Measurements from ENCODE around the gene PUS1.

PUS1 gene

DNA sequence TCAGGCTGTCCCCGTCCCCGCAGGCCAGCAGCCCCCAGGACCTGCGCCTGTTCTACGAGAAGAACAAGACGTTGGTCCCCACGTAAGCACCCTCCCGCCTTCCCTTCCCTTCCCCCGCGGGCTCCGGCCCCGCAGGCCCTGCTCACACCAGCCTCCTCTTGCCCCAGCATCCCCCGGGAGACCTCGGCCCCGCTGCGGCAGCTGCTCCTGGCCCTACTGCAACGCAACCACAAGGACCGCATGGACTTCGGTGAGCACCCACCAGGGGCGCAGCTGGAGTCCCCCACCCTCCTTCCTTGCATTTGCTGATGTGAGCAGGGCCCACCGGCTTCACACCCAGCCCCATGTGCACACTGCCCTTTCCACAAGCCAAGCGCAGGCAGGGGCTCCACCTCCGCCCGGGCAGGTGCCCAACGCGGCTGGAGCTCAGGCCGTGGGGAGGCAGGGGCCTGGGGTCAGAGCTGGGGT lies 19.3 kb upstream of the PUS1 start:
- DNase-seq (ENCODE audit: low read depth) = no peak
- no peak overlapping the region for H3K4me3 ChIP-seq (ENCODE audit: low read length)
- no peak for TF ChIP-seq CTCF (conservative IDR thresholded peaks at IDR 0.05; ENCODE audit: low read depth, low read length)

DNA sequence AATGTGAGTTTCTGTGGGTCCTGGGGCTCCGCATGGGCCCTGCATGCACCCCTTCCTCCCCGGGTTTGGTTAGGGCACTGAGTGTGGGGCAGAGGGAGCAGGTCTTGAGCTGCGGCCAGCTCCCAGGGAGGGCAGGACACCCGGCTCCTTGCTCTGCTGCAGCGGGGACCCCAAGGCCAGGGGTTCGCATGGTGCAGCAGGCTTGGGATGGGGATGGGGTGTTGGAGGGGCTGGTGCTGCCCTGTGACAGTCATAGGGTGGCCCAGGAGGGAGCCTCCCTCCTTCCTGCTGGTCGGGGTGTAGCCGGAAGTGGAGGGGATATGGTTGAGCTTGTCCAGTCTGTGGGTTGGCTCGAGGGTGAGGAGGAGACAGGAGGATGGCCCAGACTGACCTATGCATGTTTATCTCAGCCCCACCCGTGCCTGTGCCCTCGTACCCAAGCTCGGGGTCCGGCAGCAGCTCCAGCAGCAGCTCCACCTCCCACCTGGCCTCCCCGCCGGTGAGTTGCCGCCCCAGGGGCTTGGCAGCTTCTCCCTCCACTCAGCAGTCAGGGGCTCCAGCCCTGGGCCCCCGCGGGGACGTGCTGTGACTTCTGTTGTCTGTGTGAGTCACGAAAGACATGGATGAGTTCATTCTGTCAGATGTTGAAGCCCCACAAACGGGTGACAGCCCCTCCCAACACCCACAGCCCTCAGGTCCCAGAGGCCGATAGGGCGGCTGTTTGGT lies 18.6 kb upstream of the PUS1 start:
- TF ChIP-seq CTCF (conservative IDR thresholded peaks at IDR 0.05; ENCODE audit: low read depth, low read length) = no peak
- H3K4me3 ChIP-seq (ENCODE audit: low read length) = no peak overlapping the region
- DNase-seq (ENCODE audit: low read depth) = no peak

DNA sequence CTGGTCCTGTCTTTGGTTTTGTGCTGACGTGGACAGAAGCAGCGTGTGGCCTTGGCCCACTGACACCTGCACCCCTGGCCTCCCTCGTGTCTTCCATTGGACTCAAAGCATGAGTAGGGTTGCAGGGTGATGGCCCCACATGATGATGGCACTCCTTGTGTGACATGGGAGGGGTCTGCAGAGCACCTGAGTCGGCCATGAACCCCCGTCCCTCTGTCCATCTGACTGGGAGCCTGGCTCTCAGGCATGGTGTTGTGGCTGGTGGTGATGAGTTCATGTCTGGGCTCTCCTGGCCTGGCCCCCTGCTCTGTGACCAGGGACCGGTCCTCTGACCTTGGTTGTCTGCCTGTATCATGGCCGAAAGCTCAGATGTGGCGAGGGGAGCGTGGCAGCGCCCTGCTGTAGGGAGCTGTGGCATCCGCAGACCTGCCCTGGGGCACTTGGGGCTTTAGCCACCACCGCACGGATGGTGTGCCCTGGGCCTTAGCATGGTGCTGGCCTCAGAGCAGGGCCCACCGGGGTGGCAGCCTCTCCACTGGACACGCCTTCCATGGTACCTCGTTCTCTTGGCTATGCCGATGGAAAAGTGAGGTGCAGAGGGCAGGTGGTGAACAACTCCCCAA lies 17.9 kb upstream of the PUS1 start:
- TF ChIP-seq CTCF (conservative IDR thresholded peaks at IDR 0.05; ENCODE audit: low read depth, low read length) = no peak
- no peak overlapping the region for H3K4me3 ChIP-seq (ENCODE audit: low read length)

DNA sequence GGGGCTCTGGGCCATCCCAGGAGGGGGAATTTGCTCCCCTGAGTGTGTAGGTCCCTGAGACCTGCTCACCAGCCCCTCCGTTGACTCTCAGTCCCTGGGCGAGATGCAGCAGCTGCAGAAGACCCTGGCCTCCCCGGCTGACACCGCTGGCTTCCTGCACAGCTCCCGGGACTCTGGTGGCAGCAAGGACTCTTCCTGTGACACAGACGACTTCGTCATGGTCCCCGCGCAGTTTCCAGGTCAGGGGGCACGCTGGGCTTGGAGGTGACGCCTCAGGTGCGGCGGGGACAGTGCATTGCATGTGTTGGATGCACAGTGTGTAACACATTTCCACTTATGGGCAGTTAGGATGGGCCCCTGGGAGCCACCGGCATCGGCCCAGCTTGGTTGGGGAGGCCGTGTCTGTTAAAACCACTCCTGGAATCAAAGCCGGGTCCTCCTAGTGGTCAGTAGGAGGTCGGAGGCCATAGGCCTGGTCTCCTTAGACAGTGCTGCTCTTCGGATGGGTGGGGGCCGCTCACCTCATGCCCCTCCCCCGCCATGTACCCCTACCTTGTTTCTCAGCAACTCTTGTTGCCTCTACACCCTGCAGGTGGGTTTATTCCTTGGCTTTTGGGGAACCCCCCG lies 17.1 kb upstream of the PUS1 start:
- DNase-seq (ENCODE audit: low read depth) = no peak
- TF ChIP-seq CTCF (conservative IDR thresholded peaks at IDR 0.05; ENCODE audit: low read depth, low read length) = no peak
- no peak overlapping the region for H3K4me3 ChIP-seq (ENCODE audit: low read length)

More for the DNA sequence above, 17.9 kb upstream of the PUS1 start:
- no peak for DNase-seq (ENCODE audit: low read depth)

DNA sequence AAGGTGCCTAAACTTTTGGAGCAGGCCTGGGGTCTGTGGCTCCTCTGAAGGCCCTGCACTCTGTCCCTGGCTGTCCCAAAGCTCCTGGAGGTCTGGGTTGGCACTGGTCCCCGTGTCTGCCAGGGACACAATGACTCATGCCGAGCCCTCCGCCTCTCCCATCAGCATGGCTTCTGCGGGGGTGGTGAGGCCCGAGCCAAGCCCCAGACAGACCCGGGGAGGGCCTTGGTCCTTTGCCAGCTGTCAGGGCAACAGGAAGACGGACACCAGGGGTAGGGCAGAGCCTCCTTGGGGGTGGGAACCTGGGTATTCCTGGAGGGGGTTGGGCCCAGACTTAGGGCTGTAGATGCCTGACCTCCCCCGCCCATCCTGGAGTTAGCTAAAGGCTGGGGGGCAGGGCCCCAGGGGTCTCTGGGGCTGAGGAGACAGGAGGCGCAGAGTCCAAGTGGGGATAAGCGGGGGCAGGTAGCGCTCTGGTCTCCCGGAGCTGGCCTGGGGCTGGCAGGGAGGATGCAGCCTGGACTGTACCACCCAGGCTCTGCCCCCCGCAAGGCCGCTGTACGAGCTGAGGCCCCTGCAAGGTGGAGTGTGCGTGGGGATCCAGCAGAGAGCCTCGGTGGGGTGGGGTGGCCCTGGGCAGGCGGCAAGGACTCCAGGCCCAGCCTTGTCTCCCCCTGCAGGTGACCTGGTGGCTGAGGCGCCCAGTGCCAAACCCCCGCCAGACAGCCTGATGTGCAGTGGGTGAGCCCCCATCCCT lies 16.4 kb upstream of the PUS1 start:
- H3K4me3 ChIP-seq (ENCODE audit: low read length) = no peak overlapping the region
- DNase-seq (ENCODE audit: low read depth) = peak; percentile 81
- TF ChIP-seq CTCF (conservative IDR thresholded peaks at IDR 0.05; ENCODE audit: low read depth, low read length) = peak; percentile 26

- DNase-seq (ENCODE audit: low read depth) = no peak
- H3K4me3 ChIP-seq (ENCODE audit: low read length) = no peak overlapping the region
- no peak for TF ChIP-seq CTCF (conservative IDR thresholded peaks at IDR 0.05; ENCODE audit: low read depth, low read length)
Observed at GRCh38 chr12:131913666-131914065, 15.4 kb upstream of the PUS1 start.

Data from retinal pigment epithelial cell (primary cell).